ENCODE data around the gene STK35. TPM values are rescaled to one million over a fixed set of nuclear protein-coding genes. Genes with fewer than 3 reads are reported as not detected.

The STK35 gene
- total and polyA plus RNA-seq, 2 of the 13 experiments (the other 11 are each of a cell fraction or from before 2014, with no cell fraction given), result 27.4 to 29.8 TPM

GRCh38 chr20:2086177-2086979 lies 15.2 kb upstream of the STK35 start:
- DNase-seq (ENCODE audit: low spot score) (no peak), FAIRE-seq (no peak), ATAC-seq (peak; percentile 34; the same call in 1 of the 3 replicates)
- intact Hi-C loops (cut with micrococcal nuclease; ENCODE audit: unreplicated experiment), result no loop called here
- Histone ChIP-seq H4K20me1 (ENCODE audit: insufficient read depth, low read length) (no peaks in the 10 kb centered on the region), H3K36me3 (replicated peaks in 1 of 2; ENCODE audit: control insufficient read depth in 1 of 2, insufficient read depth in 2 of 2, low read length in 2 of 2) (no peaks in the 10 kb centered on the region), H3K4me1 (ENCODE audit: insufficient read depth, low read length) (no peaks in the 10 kb centered on the region), H2AFZ (ENCODE audit: low read length) (no peak overlapping the region), H3K79me2 (ENCODE audit: insufficient read depth, low read length) (no peaks in the 10 kb centered on the region), H3K9ac (ENCODE audit: insufficient read depth, low read depth, low read length) (no peak overlapping the region), H3K27me3 (ENCODE audit: control insufficient read depth in 1 of 2, insufficient read depth in 2 of 2, low read length in 2 of 2) (0 out of 5 replicates have a peak, but pooled peaks cover 0 to 7% of the 10 kb centered on the region in 2 experiments), H3K4me2 (ENCODE audit: low read depth, low read length) (no peak overlapping the region), H3K4me3 (replicated peaks in 1 of 3; ENCODE audit: insufficient read depth in 1 of 3, low read depth in 2 of 3, low read length in 3 of 3) (no peak overlapping the region), H3K27ac (ENCODE audit: extremely low read length, insufficient read depth, low read length) (no peak overlapping the region), H3K9me3 (ENCODE audit: low read length) (no peaks in the 10 kb centered on the region)
- WGBS (ENCODE audit: low lambda C conversion rate), result 36% methylated on average over 11 of the region's 11 CpGs
- ChIA-PET POLR2A (no interaction called here), CTCF (ENCODE audit: low intra/inter-chr PET ratio, low total read pairs) (no interaction called here)
- TF ChIP-seq, protein P1, sequence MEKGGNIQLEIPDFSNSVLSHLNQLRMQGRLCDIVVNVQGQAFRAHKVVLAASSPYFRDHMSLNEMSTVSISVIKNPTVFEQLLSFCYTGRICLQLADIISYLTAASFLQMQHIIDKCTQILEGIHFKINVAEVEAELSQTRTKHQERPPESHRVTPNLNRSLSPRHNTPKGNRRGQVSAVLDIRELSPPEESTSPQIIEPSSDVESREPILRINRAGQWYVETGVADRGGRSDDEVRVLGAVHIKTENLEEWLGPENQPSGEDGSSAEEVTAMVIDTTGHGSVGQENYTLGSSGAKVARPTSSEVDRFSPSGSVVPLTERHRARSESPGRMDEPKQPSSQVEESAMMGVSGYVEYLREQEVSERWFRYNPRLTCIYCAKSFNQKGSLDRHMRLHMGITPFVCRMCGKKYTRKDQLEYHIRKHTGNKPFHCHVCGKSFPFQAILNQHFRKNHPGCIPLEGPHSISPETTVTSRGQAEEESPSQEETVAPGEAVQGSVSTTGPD (CRISPR knock-in tag; IDR thresholded peaks at IDR 0.05), result no peak
- TF ChIP-seq STAG1 (CRISPR knock-in tag; IDR thresholded peaks at IDR 0.05), result peak; percentile 14; the same call in 1 of the 2 replicates
- BruUV-seq (replicated peaks), result no TSS peak
- in situ Hi-C loops (cut with HindIII; ENCODE audit: extremely low pct_ligation_motif_present, low pct_unique_long_range_greater_than_20kb), result no loop called here

- DNase-seq (ENCODE audit: low spot score), result no peak
- Histone ChIP-seq H3K27ac (ENCODE audit: extremely low read length, insufficient read depth, low read length) (no peak overlapping the region), H3K4me2 (ENCODE audit: low read depth, low read length) (no peak overlapping the region), H3K36me3 (replicated peaks in 1 of 2; ENCODE audit: control insufficient read depth in 1 of 2, insufficient read depth in 2 of 2, low read length in 2 of 2) (no peaks in the 10 kb centered on the region), H3K4me1 (ENCODE audit: insufficient read depth, low read length) (no peaks in the 10 kb centered on the region), H4K20me1 (ENCODE audit: insufficient read depth, low read length) (no peaks in the 10 kb centered on the region), H3K79me2 (ENCODE audit: insufficient read depth, low read length) (no peaks in the 10 kb centered on the region), H3K27me3 (ENCODE audit: control insufficient read depth in 1 of 2, insufficient read depth in 2 of 2, low read length in 2 of 2) (0 out of 5 replicates have a peak, but pooled peaks cover 0 to 7% of the 10 kb centered on the region in 2 experiments), H3K9ac (ENCODE audit: insufficient read depth, low read depth, low read length) (no peak overlapping the region), H3K9me3 (ENCODE audit: low read length) (no peaks in the 10 kb centered on the region), H3K4me3 (replicated peaks in 1 of 3; ENCODE audit: insufficient read depth in 1 of 3, low read depth in 2 of 3, low read length in 3 of 3) (no peak overlapping the region), H2AFZ (ENCODE audit: low read length) (no peak overlapping the region)
- no peak for ATAC-seq
- FAIRE-seq, result no peak
- WGBS (ENCODE audit: low lambda C conversion rate), result 4% methylated on average over 2 of the region's 2 CpGs
- intact Hi-C loops (cut with micrococcal nuclease; ENCODE audit: unreplicated experiment) (no loop called here), in situ Hi-C loops (cut with HindIII; ENCODE audit: extremely low pct_ligation_motif_present, low pct_unique_long_range_greater_than_20kb) (no loop called here)
- ChIA-PET POLR2A (no interaction called here), CTCF (ENCODE audit: low intra/inter-chr PET ratio, low total read pairs) (no interaction called here)
- BruUV-seq (replicated peaks), result no TSS peak
- no peak for TF ChIP-seq ZNF235 (CRISPR knock-in tag; IDR thresholded peaks at IDR 0.05; ENCODE audit: borderline replicate concordance)
- no peak for TF ChIP-seq KDM3A (CRISPR knock-in tag; IDR thresholded peaks at IDR 0.05; ENCODE audit: low read depth)
- no peak for TF ChIP-seq TEAD3 (CRISPR knock-in tag; optimal IDR thresholded peaks at IDR 0.05; ENCODE audit: borderline replicate concordance)
- no peak for TF ChIP-seq SCMH1 (CRISPR knock-in tag; IDR thresholded peaks at IDR 0.05; ENCODE audit: borderline replicate concordance)
- TF ChIP-seq ELF3 (CRISPR knock-in tag; IDR thresholded peaks at IDR 0.05), result no peak
- no peak for TF ChIP-seq GMEB1 (CRISPR knock-in tag; IDR thresholded peaks at IDR 0.05; ENCODE audit: borderline replicate concordance)
- TF ChIP-seq ZNF546 (CRISPR knock-in tag; conservative IDR thresholded peaks at IDR 0.05), result no peak
- TF ChIP-seq KLF9 (CRISPR knock-in tag; IDR thresholded peaks at IDR 0.05; ENCODE audit: low read depth), result no peak
- no peak for TF ChIP-seq AGO1 (IDR thresholded peaks at IDR 0.05; ENCODE audit: low read depth, low read length, poor library complexity, severe bottlenecking)
- TF ChIP-seq WIZ (CRISPR knock-in tag; IDR thresholded peaks at IDR 0.05), result no peak
- no peak for TF ChIP-seq TAF15 (IDR thresholded peaks at IDR 0.05; ENCODE audit: low read depth, low read length, poor library complexity, severe bottlenecking)
- TF ChIP-seq HDAC2 (CRISPR knock-in tag; IDR thresholded peaks at IDR 0.05), result no peak
Observed at GRCh38 chr20:2086980-2087377, 14.6 kb upstream of the STK35 start.

All from HepG2 (cell line).